ENCODE data around the gene GCNT2.

GRCh38 chr6:10662207-10662606 lies 141.1 kb downstream of the GCNT2 start:
- TF ChIP-seq CTCF (IDR thresholded peaks at IDR 0.05; ENCODE audit: borderline replicate concordance, extremely low read depth, low read length, poor library complexity, severe bottlenecking) (no peak), EZH2 (IDR thresholded peaks at IDR 0.05; ENCODE audit: borderline replicate concordance, low read depth, low read length, severe bottlenecking) (no peak)

All from DND-41 (cell line).